Stimulated activated CD4-positive, alpha-beta T cell treated with anti-CD3 and anti-CD28 coated beads, Interleukin-1b, Interleukin-23, amount 100 ng/mL, for 4 hours (primary cell): ENCODE measurements around the gene HOXA1.

Experiments
- DNase-seq, 2 donors: peaks; one replicate each; pipeline ENCODE4 v3.0.0-alpha.2; 2020; ENCODE audit warnings: low read depth in 2 of 2

Gene HOXA1

GRCh38 chr7:27092819-27093110 lies 3.0 kb downstream of the HOXA1 start:
- DNase-seq: no peak

GRCh38 chr7:27091941-27092818 lies 3.6 kb downstream of the HOXA1 start:
- DNase-seq: no peak

DNA sequence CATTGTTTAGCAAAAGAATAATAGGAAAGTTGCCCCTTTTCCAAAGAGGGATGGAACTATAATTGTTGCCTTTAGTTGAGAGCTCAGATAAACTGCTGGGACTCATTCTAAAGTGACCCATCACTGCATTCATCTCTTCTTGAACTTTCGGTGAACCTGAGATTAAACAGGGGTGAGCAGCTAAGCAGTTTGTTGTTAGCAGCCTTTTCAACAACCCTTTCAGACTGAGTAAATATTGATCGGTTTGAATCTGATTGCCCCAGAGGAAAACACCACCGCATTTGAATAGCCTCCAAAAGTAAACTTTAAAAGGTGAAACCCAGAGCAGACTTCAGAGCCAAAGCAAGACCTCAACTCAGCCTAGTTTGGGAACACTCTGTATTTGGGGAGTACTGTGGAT lies 4.7 kb downstream of the HOXA1 start:
- DNase-seq: no peak

- no peak for DNase-seq
Measured at GRCh38 chr7:27088002-27088922, 7.5 kb downstream of the HOXA1 start.

DNA sequence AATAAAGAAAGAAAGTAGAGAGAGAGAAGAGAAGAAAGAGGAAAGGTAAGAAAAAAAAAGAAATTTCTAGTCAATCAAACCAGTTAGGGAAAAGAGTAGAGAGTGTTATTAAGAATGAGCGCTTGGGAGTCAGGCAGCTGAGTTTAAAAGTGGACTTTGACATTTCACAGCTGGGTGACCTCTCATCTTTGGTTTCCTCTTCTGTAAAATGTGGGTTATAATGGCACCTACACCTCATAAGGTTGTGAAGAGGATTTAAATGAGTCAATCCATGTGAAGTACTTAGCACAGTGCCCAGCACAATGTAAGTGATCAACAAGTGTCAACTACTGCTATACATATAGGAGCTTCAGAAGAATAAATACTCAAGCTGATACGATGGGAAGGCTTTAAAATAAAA lies 12.2 kb downstream of the HOXA1 start:
- no peak for DNase-seq

- no peak for DNase-seq
Measured at GRCh38 chr7:27082171-27082570, 13.6 kb downstream of the HOXA1 start.

- DNase-seq: no peak
Measured at GRCh38 chr7:27080844-27081436, 14.9 kb downstream of the HOXA1 start.

DNA sequence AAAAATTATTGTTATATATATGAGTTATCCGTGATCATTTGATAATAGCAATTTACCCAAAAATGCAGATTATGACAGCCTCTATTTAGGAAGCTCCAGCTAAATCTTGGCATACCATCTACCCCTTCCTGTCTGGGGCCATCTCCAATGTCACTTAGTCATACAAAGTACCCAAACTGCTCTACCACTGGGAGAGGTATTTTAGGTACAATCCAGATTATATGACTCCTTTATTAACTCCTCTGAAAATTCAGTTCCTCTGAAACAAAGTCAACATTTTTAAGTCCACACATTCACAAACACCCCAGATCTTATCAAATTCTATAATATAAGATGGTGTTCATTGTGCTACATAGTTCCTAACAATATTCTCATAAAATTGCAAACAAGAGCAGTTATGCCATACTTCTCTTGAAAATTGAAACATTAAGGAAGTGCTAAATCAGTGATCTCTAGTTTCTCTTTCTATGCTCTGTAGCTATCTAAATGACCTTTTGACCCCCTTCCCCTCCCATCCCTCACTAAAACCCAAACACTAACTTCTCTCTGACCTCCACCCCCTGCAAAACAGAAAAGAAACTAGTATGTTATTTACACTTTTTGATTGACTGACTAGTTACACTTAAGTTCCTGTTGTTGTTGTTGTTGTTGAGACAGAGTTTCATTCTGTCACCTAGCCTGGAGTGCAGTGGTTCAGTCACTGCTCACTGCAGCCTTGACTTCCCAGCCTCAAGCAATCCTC lies 16.4 kb downstream of the HOXA1 start:
- no peak for DNase-seq

- DNase-seq: no peak
Measured at GRCh38 chr7:27078616-27079233, 17.1 kb downstream of the HOXA1 start.

- no peak for DNase-seq
Measured at GRCh38 chr7:27073076-27073475, 22.7 kb downstream of the HOXA1 start.

- no peak for DNase-seq
Measured at GRCh38 chr7:27071622-27072390, 24.0 kb downstream of the HOXA1 start.

DNA sequence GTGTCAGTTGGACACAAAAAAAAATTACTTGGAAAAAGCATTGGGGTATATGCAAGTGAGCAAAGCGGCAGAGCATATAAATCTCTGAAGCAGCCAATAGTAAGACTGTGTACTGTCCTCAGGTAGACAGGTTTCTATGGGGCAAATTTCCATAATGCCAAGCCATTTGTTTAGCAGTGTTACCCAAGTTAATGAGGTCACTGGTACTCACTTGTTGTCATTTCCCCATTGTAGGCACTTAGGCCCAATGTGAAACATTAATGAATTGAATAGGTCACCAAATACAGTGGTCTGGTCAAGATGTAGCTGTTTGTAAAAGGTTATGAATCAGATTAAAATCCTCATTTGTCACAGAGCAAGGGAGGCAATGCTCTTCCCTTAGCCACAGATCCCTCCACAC lies 27.5 kb downstream of the HOXA1 start:
- no peak for DNase-seq

GRCh38 chr7:27066148-27066547 lies 29.7 kb downstream of the HOXA1 start:
- DNase-seq: no peak

- DNase-seq: no peak
Measured at GRCh38 chr7:27065709-27066108, 30.1 kb downstream of the HOXA1 start.

- DNase-seq: no peak
Measured at GRCh38 chr7:27064661-27065060, 31.1 kb downstream of the HOXA1 start.

GRCh38 chr7:27064159-27064558 lies 31.6 kb downstream of the HOXA1 start:
- no peak for DNase-seq

DNA sequence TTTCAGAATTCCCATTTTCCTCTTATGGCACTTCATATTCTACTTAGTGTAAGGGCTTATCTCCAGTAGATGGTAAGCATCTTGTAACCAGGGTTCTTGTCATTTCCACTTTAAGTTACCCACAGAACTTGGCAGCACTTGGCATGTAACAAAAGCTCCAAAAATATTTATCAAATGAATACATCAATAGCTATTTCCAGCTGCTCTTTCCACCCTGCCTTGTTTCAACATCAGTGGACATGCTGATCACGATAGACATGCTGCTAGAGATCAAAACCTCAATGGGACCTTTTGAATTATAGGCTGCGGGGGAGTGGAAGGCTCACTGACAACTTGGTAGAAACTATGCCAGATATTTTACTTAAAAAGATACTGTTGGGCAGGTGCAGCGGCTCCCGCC lies 32.9 kb downstream of the HOXA1 start:
- no peak for DNase-seq

DNA sequence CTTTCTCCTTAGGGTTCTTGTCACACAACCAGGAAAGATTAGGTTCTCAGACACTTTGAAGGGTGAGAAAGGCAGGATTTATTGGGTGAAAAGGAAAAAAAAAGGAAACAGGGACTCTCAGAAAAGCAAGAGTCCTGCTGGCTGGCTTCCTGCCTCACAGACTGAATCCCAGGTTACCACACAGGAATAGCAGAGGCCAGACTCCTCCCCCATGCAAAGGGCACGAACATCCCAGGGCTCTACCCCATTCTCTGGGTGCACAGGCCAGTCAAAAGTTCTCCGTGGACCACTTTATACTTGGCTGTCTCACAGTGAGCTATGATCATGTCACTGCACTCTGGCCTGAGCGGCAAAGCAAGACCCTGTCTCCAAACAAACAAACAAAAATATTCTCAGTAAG lies 42.6 kb downstream of the HOXA1 start:
- DNase-seq: no peak

- no peak for DNase-seq
Measured at GRCh38 chr7:27051451-27051850, 44.3 kb downstream of the HOXA1 start.

GRCh38 chr7:27048438-27048837 lies 47.4 kb downstream of the HOXA1 start:
- DNase-seq: no peak
